Activated CD8-positive, alpha-beta memory T cell treated with anti-CD3 and anti-CD28 coated beads for 48 hours (primary cell): ENCODE results near the gene MYH13.

Experiments
- DNase-seq, 3 experiments: peaks; one replicate each; pipeline ENCODE4 v3.0.0-alpha.2; 2020; ENCODE audit warnings: low read depth in 2 of 3, low spot score in 2 of 3

Gene MYH13

GRCh38 chr17:10372906-10373305 lies at the start of gene MYH13:
Gene MYH13, minus strand, starts transcription at chr17:10373006. Its CDS starts 8,476 bp downstream, at chr17:10364530.
- DNase-seq, result no peak

- DNase-seq, result no peak
Observed at GRCh38 chr17:10421900-10422542, 49.2 kb upstream of the MYH13 start, which contains the start of gene MYH8. Gene MYH8, minus strand, starts transcription at chr17:10421950. Its CDS starts 1,723 bp downstream, at chr17:10420227.

GRCh38 chr17:10421211-10421610 lies 48.4 kb upstream of the MYH13 start:
- no peak for DNase-seq

GRCh38 chr17:10420811-10421210 lies 48.0 kb upstream of the MYH13 start:
- DNase-seq, result no peak

GRCh38 chr17:10417431-10417830 lies 44.6 kb upstream of the MYH13 start:
- no peak for DNase-seq

- no peak for DNase-seq
Observed at GRCh38 chr17:10415161-10415560, 42.4 kb upstream of the MYH13 start.

- DNase-seq, result no peak
Observed at GRCh38 chr17:10403589-10403988, 30.8 kb upstream of the MYH13 start.

GRCh38 chr17:10398352-10398751 lies 25.5 kb upstream of the MYH13 start:
- DNase-seq, result no peak

- no peak for DNase-seq
Observed at GRCh38 chr17:10396524-10397163, 23.8 kb upstream of the MYH13 start.

- DNase-seq, result no peak
Observed at GRCh38 chr17:10394201-10394887, 21.5 kb upstream of the MYH13 start.

GRCh38 chr17:10392880-10393279 lies 20.1 kb upstream of the MYH13 start:
- no peak for DNase-seq

GRCh38 chr17:10385871-10386270 lies 13.1 kb upstream of the MYH13 start:
- DNase-seq, result no peak

- no peak for DNase-seq
Observed at GRCh38 chr17:10384175-10384574, 11.4 kb upstream of the MYH13 start.

GRCh38 chr17:10380631-10381408 lies 8.0 kb upstream of the MYH13 start:
- no peak for DNase-seq

GRCh38 chr17:10370016-10370608 lies 2.7 kb downstream of the MYH13 start:
- DNase-seq, result no peak

- DNase-seq, result no peak
Observed at GRCh38 chr17:10369239-10369638, 3.6 kb downstream of the MYH13 start.

- DNase-seq, result no peak
Observed at GRCh38 chr17:10368561-10368960, 4.2 kb downstream of the MYH13 start.

GRCh38 chr17:10360578-10360977 lies 12.2 kb downstream of the MYH13 start:
- no peak for DNase-seq

- DNase-seq, result no peak
Observed at GRCh38 chr17:10357768-10358167, 15.0 kb downstream of the MYH13 start.

GRCh38 chr17:10354651-10355050 lies 18.2 kb downstream of the MYH13 start:
- DNase-seq, result no peak

GRCh38 chr17:10352893-10353292 lies 19.9 kb downstream of the MYH13 start:
- no peak for DNase-seq
